ENCODE data around the gene HRH3. TPM values are rescaled to one million over a fixed set of nuclear protein-coding genes. Genes with fewer than 3 reads are reported as not detected.

HRH3 gene
- total RNA-seq, 4 donors from 2014 or later: not detected

- DNase-seq (ENCODE audit: low spot score): no peak
Measured at GRCh38 chr20:62175711-62176110, 44.4 kb downstream of the HRH3 start.

GRCh38 chr20:62174870-62175624 is 45.0 kb downstream of the HRH3 start:
- peak; percentile 11 for ATAC-seq (ENCODE audit: low FRiP score)
- no peak for DNase-seq (ENCODE audit: low spot score)
- TF ChIP-seq, protein P1, sequence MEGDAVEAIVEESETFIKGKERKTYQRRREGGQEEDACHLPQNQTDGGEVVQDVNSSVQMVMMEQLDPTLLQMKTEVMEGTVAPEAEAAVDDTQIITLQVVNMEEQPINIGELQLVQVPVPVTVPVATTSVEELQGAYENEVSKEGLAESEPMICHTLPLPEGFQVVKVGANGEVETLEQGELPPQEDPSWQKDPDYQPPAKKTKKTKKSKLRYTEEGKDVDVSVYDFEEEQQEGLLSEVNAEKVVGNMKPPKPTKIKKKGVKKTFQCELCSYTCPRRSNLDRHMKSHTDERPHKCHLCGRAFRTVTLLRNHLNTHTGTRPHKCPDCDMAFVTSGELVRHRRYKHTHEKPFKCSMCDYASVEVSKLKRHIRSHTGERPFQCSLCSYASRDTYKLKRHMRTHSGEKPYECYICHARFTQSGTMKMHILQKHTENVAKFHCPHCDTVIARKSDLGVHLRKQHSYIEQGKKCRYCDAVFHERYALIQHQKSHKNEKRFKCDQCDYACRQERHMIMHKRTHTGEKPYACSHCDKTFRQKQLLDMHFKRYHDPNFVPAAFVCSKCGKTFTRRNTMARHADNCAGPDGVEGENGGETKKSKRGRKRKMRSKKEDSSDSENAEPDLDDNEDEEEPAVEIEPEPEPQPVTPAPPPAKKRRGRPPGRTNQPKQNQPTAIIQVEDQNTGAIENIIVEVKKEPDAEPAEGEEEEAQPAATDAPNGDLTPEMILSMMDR (IDR thresholded peaks at IDR 0.05): no peak

More at GRCh38 chr20:62175711-62176110, 44.4 kb downstream of the HRH3 start:
- ATAC-seq (ENCODE audit: low FRiP score): no peak
- TF ChIP-seq, protein P1 (IDR thresholded peaks at IDR 0.05): no peak

GRCh38 chr20:62174021-62174804 is 45.9 kb downstream of the HRH3 start:
- TF ChIP-seq, protein P1 (IDR thresholded peaks at IDR 0.05): no peak
- no peak for ATAC-seq (ENCODE audit: low FRiP score)

GRCh38 chr20:62172666-62173065 is 47.4 kb downstream of the HRH3 start:
- DNase-seq (ENCODE audit: low spot score): no peak

More at GRCh38 chr20:62174021-62174804, 45.9 kb downstream of the HRH3 start:
- no peak for DNase-seq (ENCODE audit: low spot score)

DNA sequence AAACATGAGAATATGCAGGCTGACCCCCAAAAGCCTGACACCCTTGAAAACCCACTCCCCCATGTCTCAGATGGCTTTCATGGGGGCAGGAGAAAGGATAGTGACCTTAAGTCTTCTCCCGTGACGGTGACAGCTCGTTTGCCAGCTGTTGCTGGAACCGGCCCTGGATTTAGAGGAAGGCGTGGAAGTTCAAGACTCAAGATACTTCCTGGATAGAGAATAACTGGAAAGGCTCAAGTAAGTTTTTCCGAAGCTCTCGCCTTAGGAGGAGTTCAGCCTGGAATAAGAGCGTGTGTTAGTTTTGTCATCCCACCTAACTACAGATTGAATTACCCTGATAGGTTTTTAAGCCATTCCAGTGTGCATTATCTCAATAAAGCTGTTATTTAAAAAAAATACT is 48.8 kb downstream of the HRH3 start:
- ATAC-seq (ENCODE audit: low FRiP score) (no peak), DNase-seq (ENCODE audit: low spot score) (no peak)
- TF ChIP-seq, protein P1 (IDR thresholded peaks at IDR 0.05): no peak

More at GRCh38 chr20:62172666-62173065, 47.4 kb downstream of the HRH3 start:
- TF ChIP-seq, protein P1 (IDR thresholded peaks at IDR 0.05): no peak
- no peak for ATAC-seq (ENCODE audit: low FRiP score)

GRCh38 chr20:62170536-62170935 is 49.5 kb downstream of the HRH3 start:
- TF ChIP-seq, protein P1 (IDR thresholded peaks at IDR 0.05): no peak
- no peak for DNase-seq (ENCODE audit: low spot score)
- ATAC-seq (ENCODE audit: low FRiP score): no peak

All from omental fat pad (tissue), 4 donors.